Activated naive CD4-positive, alpha-beta T cell treated with anti-CD3 and anti-CD28 coated beads, Interleukin-2, amount 50 U/mL, for 16 hours (primary cell): ENCODE measurements around the gene IHH.

Source experiments
- DNase-seq: peaks from one replicate; pipeline ENCODE4 v3.0.0-alpha.2; 2020

IHH gene

GRCh38 chr2:219060821-219061791 is at the start of gene IHH:
Gene IHH, minus strand, starts transcription at chr2:219060921. Its CDS starts 454 bp downstream, at chr2:219060467.
- peak; percentile 19 for DNase-seq

GRCh38 chr2:219109471-219109870 is 48.8 kb upstream of the IHH start:
- DNase-seq, result peak; percentile 72

GRCh38 chr2:219107758-219108157 is 47.0 kb upstream of the IHH start:
- DNase-seq, result no peak

GRCh38 chr2:219106251-219106650 is 45.5 kb upstream of the IHH start:
- no peak for DNase-seq

- DNase-seq, result no peak
Observed at GRCh38 chr2:219104107-219105035, 43.6 kb upstream of the IHH start.

GRCh38 chr2:219099329-219099728 is 38.6 kb upstream of the IHH start:
- no peak for DNase-seq

- no peak for DNase-seq
Observed at GRCh38 chr2:219095406-219095935, 34.8 kb upstream of the IHH start.

GRCh38 chr2:219094171-219094570 is 33.5 kb upstream of the IHH start:
- DNase-seq, result no peak

- no peak for DNase-seq
Observed at GRCh38 chr2:219090436-219091299, 29.9 kb upstream of the IHH start.

GRCh38 chr2:219089330-219089729 is 28.6 kb upstream of the IHH start:
- DNase-seq, result no peak

- no peak for DNase-seq
Observed at GRCh38 chr2:219087848-219088247, 27.1 kb upstream of the IHH start.

- DNase-seq, result no peak
Observed at GRCh38 chr2:219087361-219087760, 26.6 kb upstream of the IHH start.

- DNase-seq, result no peak
Observed at GRCh38 chr2:219086196-219086595, 25.5 kb upstream of the IHH start.

GRCh38 chr2:219084791-219085190 is 24.1 kb upstream of the IHH start:
- DNase-seq, result no peak

GRCh38 chr2:219082332-219082958 is 21.7 kb upstream of the IHH start:
- DNase-seq, result no peak

- DNase-seq, result no peak
Observed at GRCh38 chr2:219081701-219082331, 21.1 kb upstream of the IHH start.

- DNase-seq, result no peak
Observed at GRCh38 chr2:219081096-219081495, 20.4 kb upstream of the IHH start.

- no peak for DNase-seq
Observed at GRCh38 chr2:219079417-219079816, 18.7 kb upstream of the IHH start.

- no peak for DNase-seq
Observed at GRCh38 chr2:219078951-219079350, 18.2 kb upstream of the IHH start.

- DNase-seq, result no peak
Observed at GRCh38 chr2:219078126-219078525, 17.4 kb upstream of the IHH start.

GRCh38 chr2:219076253-219076652 is 15.5 kb upstream of the IHH start:
- no peak for DNase-seq
